LNCAP (cell line): ENCODE data around the gene PGAP2.

ENCODE experiments used
- CTCF ChIP-seq: fragments of 450-650 bp; IDR thresholded peaks from 2 replicates; pipeline ENCODE4 v1.5.1; 2017; ENCODE audit warnings: mild to moderate bottlenecking

The PGAP2 gene

GRCh38 chr11:3856856-3857553 lies 48.6 kb downstream of the PGAP2 start:
- TF ChIP-seq CTCF: no peak

GRCh38 chr11:3857628-3858027 lies 49.3 kb downstream of the PGAP2 start:
- TF ChIP-seq CTCF: no peak

GRCh38 chr11:3859373-3859881 lies 51.1 kb downstream of the PGAP2 start:
- no peak for TF ChIP-seq CTCF

- no peak for TF ChIP-seq CTCF
Observed at GRCh38 chr11:3860375-3860774, 52.0 kb downstream of the PGAP2 start.

GRCh38 chr11:3861683-3862082 lies 53.3 kb downstream of the PGAP2 start:
- TF ChIP-seq CTCF: no peak

- no peak for TF ChIP-seq CTCF
Observed at GRCh38 chr11:3865388-3866193, 57.2 kb downstream of the PGAP2 start.

GRCh38 chr11:3866206-3866605 lies 57.8 kb downstream of the PGAP2 start:
- no peak for TF ChIP-seq CTCF
